Suprapubic skin (tissue), 4 donors: ENCODE data around the gene CYP2D6. TPM values are rescaled to one million over a fixed set of nuclear protein-coding genes. Genes with fewer than 3 reads are reported as not detected.

Experiments
- DNase-seq, 2 donors: peaks; one replicate each; pipeline ENCODE4 v3.0.0-alpha.2; 2019; ENCODE audit warnings: low spot score in 2 of 2
- H3K27ac ChIP-seq: fragments of 200-600 bp; sonication (generic); one replicate; pipeline ENCODE4 v1.5.1; 2019
- H3K27me3 ChIP-seq: fragments of 200-600 bp; sonication (generic); one replicate; pipeline ENCODE4 v1.5.1; 2019
- H3K36me3 ChIP-seq: fragments of 200-600 bp; sonication (generic); one replicate; pipeline ENCODE4 v1.5.1; 2019
- H3K4me1 ChIP-seq: fragments of 200-600 bp; sonication (generic); one replicate; pipeline ENCODE4 v1.5.1; 2019
- H3K4me3 ChIP-seq: fragments of 200-600 bp; sonication (generic); one replicate; pipeline ENCODE4 v1.5.1; 2019; ENCODE audit warnings: mild to moderate bottlenecking
- H3K9me3 ChIP-seq: fragments of 200-600 bp; sonication (generic); one replicate; pipeline ENCODE4 v1.5.1; 2019
- EP300 ChIP-seq: sonication (generic); formaldehyde crosslinking; IDR thresholded peaks from one replicate; pipeline ENCODE4 v1.6.1; 2017; ENCODE audit warnings: antibody characterized with exemption
- POLR2A ChIP-seq, 2 donors: fragments of 450-650 bp; IDR thresholded peaks; one replicate each; pipeline ENCODE4 v1.6.1; 2017; ENCODE audit warnings: antibody characterized with exemption in 2 of 2, mild to moderate bottlenecking in 2 of 2, moderate library complexity in 2 of 2
- POLR2AphosphoS5 ChIP-seq, 3 donors: sonication (generic); formaldehyde crosslinking; IDR thresholded peaks; one replicate each; pipeline ENCODE4 v1.6.1; 2017; ENCODE audit warnings: antibody characterized with exemption in 3 of 3
- WGBS: methylation state at CpG from one replicate; pipeline ENCODE4 v1.1.5; 2018; 5-methylcytosine and 5-hydroxymethylcytosine counted together
- total RNA-seq, 4 donors: library from RNA; depleted of rRNA; stranded (reverse); fragments of >200 nt; gene quantifications; one replicate each; pipeline ENCODE4 v1.1.0, GENCODE V29; 2016
- TF ChIP-seq, protein P1 (sequence below), 2 donors: fragments of 200-600 bp in 1 of 2; fragments of 450-650 bp in 1 of 2; sonication (generic) in 1 of 2; IDR thresholded peaks; one replicate each; pipeline ENCODE4 v1.5.1; 2016 to 2019; ENCODE audit warnings: antibody characterized with exemption in 2 of 2, mild to moderate bottlenecking in 1 of 2, moderate library complexity in 1 of 2

CYP2D6 gene
- total RNA-seq, 4 donors from 2014 or later, result 0.72 to 4.7 (median 2.0) TPM

DNA sequence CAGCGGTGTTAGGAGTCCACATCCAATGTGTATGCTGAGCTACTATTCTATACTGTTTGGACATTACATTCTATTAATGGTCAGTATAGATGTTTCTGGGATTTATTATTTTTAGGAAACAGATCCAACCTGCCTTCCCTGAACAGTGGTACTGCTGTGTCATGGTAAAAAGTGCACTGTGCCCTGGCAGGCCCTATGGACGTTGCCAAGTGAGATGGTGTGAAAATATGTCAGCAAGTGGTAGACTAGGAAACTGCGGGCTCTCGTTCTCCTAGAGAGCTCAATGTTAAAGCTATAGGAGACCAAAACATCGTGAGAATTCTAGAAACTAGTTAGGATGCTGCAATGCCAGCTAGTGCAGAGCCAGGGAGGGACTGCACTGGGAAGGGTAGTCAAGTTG lies 26.0 kb upstream of the CYP2D6 start:
- Histone ChIP-seq H3K4me1 (peaks cover 21% of the 10 kb centered on the region), H3K9me3 (no peaks in the 10 kb centered on the region), H3K36me3 (peaks cover 37% of the 10 kb centered on the region), H3K27me3 (no peaks in the 10 kb centered on the region), H3K4me3 (no peak overlapping the region), H3K27ac (no peak overlapping the region)
- DNase-seq, result no peak
- no peak for TF ChIP-seq POLR2AphosphoS5 (IDR thresholded peaks at IDR 0.05)
- no peak for TF ChIP-seq POLR2A (IDR thresholded peaks at IDR 0.05)
- TF ChIP-seq, protein P1, sequence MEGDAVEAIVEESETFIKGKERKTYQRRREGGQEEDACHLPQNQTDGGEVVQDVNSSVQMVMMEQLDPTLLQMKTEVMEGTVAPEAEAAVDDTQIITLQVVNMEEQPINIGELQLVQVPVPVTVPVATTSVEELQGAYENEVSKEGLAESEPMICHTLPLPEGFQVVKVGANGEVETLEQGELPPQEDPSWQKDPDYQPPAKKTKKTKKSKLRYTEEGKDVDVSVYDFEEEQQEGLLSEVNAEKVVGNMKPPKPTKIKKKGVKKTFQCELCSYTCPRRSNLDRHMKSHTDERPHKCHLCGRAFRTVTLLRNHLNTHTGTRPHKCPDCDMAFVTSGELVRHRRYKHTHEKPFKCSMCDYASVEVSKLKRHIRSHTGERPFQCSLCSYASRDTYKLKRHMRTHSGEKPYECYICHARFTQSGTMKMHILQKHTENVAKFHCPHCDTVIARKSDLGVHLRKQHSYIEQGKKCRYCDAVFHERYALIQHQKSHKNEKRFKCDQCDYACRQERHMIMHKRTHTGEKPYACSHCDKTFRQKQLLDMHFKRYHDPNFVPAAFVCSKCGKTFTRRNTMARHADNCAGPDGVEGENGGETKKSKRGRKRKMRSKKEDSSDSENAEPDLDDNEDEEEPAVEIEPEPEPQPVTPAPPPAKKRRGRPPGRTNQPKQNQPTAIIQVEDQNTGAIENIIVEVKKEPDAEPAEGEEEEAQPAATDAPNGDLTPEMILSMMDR (IDR thresholded peaks at IDR 0.05), result no peak
- TF ChIP-seq EP300, result no peak
- 48% methylated on average over 5 of the region's 5 CpGs for WGBS

DNA sequence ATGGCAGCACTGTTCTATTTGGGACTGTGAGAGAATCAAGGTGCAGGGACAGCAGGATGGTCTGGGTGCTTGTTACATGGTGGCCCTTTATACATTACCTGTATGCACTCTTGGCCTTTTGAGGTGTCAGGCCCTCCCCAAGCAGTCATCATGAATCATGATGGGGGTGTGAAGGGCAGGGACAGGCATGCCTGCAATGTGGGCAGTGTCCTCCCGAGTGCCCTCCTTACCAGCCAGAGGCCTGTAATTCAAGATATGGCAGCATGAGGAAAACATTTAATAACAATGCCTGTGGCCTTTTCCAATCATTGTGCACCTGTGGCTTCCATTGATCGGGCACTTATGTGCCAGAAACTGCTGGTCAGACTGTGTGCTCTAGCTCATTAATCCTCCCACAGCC lies 25.5 kb upstream of the CYP2D6 start:
- WGBS, result 73% methylated on average over 2 of the region's 2 CpGs
- Histone ChIP-seq H3K27ac (no peak overlapping the region), H3K36me3 (peaks cover 37% of the 10 kb centered on the region)

DNA sequence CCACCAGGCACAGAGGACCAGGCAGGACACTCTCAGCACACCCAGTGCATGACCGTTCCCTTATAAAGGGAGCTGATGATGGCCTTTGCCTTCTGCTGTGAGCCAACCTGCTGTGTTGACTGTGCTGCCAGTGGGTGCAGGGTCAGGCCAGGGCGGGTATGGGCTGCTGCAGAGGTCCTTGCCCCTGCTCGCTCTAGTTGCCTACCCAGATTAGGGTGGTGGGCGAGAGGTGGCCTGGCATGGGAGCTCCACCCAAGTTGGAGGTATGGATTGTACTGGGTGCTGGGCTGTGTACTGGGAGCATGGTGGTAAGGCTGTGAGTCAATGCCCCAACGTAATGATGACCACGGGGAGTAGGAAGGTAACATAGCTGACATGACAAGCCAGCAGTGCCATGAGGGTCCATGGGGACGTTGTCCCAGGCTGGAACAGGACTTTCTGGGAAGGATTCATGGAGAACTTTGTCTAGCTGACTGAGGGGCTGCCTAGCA lies 24.5 kb upstream of the CYP2D6 start:
- peaks cover 11% of the 10 kb centered on the region for H3K4me1 ChIP-seq
- H3K4me3 ChIP-seq, result no peak overlapping the region
- no peaks in the 10 kb centered on the region for H3K9me3 ChIP-seq
- no peaks in the 10 kb centered on the region for H3K27me3 ChIP-seq
- peaks cover 45% of the 10 kb centered on the region for H3K36me3 ChIP-seq
- 96% methylated on average over 6 of the region's 7 CpGs for WGBS
- H3K27ac ChIP-seq, result no peak overlapping the region
- no peak for TF ChIP-seq POLR2AphosphoS5 (IDR thresholded peaks at IDR 0.05)
- TF ChIP-seq, protein P1 (IDR thresholded peaks at IDR 0.05), result no peak
- TF ChIP-seq EP300, result no peak
- TF ChIP-seq POLR2A (IDR thresholded peaks at IDR 0.05), result no peak
- DNase-seq, result no peak

More for the DNA sequence above, 25.5 kb upstream of the CYP2D6 start:
- Histone ChIP-seq H3K27me3 (no peaks in the 10 kb centered on the region), H3K4me1 (peaks cover 16% of the 10 kb centered on the region), H3K9me3 (no peaks in the 10 kb centered on the region), H3K4me3 (no peak overlapping the region)
- TF ChIP-seq EP300, result no peak
- TF ChIP-seq POLR2A (IDR thresholded peaks at IDR 0.05), result no peak
- TF ChIP-seq, protein P1 (IDR thresholded peaks at IDR 0.05), result no peak
- no peak for TF ChIP-seq POLR2AphosphoS5 (IDR thresholded peaks at IDR 0.05)
- no peak for DNase-seq

DNA sequence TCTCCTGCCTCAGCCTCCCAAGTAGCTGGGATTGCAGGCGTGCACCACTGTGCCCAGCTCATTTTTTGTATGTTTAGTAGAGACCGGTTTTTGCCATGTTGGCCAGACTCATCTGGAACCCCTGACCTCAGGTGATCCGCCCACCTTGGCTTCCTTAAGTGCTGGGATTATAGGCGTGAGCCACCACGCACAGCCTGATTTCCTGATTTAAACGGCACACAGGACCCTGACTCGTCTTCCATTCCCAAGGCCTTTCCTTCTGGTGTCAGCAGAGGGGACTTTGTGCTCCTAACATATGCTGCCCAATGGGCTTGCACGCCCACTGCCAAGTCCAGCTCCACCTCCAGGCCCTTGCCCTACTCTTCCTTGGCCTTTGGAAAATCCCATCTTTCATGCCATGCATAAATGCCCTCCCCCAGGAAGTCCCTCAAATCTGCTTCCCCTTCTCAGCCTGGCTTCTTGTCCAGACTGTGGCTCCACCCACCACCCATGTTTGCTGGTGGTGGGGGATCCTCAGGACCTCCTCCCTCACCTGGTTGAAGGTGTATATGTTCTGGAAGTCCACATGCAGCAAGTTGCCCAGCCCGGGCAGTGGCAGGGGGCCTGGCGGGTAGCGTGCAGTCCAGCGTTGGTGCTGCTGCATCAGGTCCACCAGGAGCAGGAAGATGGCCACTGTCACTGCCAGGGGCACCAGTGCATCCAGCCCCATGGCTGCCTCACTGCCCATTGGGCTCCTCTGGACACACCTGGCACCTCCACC lies 23.9 kb upstream of the CYP2D6 start:
- TF ChIP-seq POLR2A (IDR thresholded peaks at IDR 0.05), result no peak
- TF ChIP-seq POLR2AphosphoS5 (IDR thresholded peaks at IDR 0.05), result no peak
- TF ChIP-seq EP300, result no peak
- TF ChIP-seq, protein P1 (IDR thresholded peaks at IDR 0.05), result no peak
- no peak for DNase-seq
- no peak overlapping the region for H3K4me3 ChIP-seq
- H3K27ac ChIP-seq, result no peak overlapping the region
- no peaks in the 10 kb centered on the region for H3K27me3 ChIP-seq
- H3K36me3 ChIP-seq, result peaks cover 45% of the 10 kb centered on the region
- no peaks in the 10 kb centered on the region for H3K9me3 ChIP-seq
- H3K4me1 ChIP-seq, result peaks cover 10% of the 10 kb centered on the region
- 96% methylated on average over 9 of the region's 12 CpGs for WGBS

DNA sequence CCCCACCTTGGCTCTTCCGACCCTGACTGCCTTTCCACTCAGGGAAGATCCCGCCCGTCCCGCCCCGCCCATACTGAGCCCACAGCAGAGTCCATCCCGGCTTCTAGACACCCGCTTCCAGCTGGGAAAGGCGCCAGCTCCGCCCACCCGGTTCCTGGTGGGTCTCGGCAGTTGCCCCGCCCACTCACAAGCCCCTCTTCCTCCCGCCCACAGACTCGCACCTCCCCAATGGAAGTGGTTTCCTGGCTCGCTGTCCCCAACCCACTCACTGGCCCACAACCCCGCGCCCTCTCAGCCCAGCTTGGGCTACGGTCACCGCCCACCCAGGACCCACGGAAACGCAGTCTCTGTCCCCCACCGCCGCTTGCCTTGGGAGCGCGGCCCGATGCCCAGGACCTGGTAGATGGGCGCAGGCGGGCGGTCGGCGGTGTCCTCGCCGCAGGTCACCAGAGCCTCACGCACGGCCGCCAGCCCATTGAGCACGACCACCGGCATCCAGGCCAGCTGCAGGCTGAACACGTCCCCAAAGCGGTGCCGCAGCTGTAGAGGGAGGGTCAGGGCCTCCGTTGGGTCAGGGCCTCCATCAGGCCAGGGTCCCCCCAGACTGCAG lies 22.2 kb upstream of the CYP2D6 start:
- no peak overlapping the region for H3K27ac ChIP-seq
- no peaks in the 10 kb centered on the region for H3K27me3 ChIP-seq
- peaks cover 10% of the 10 kb centered on the region for H3K4me1 ChIP-seq
- TF ChIP-seq POLR2A (IDR thresholded peaks at IDR 0.05) (no peak), POLR2AphosphoS5 (IDR thresholded peaks at IDR 0.05) (no peak), EP300 (no peak)
- TF ChIP-seq, protein P1 (IDR thresholded peaks at IDR 0.05), result no peak
- WGBS, result 87% methylated on average over 18 of the region's 42 CpGs
- no peak overlapping the region for H3K4me3 ChIP-seq
- no peaks in the 10 kb centered on the region for H3K9me3 ChIP-seq
- no peak for DNase-seq
- H3K36me3 ChIP-seq, result peaks cover 48% of the 10 kb centered on the region
